WTC11 (cell line): ENCODE results near the gene ELOA2. TPM values are rescaled to one million over a fixed set of nuclear protein-coding genes. Genes with fewer than 3 reads are reported as not detected.
A peak's percentile ranks its signal among the peaks of the same experiment; 100 is the strongest.

Experiments used
- ATAC-seq: fragments of 200-7000 bp; cut with Tn5 transposase; 2 replicates; pipeline ENCODE4 v1.10.0; 2021; ENCODE audit warnings: mild to moderate bottlenecking, moderate library complexity
- CTCF ChIA-PET: fragments of 300-600 bp; sonication (Branson Sonifier 250); formaldehyde crosslinking; loops from one replicate; lab custom pipeline; 2021; ENCODE audit warnings: antibody characterized with exemption; lab: Charles Lee
- POLR2A ChIA-PET: fragments of 350-600 bp; sonication (Branson Sonifier 250); formaldehyde crosslinking; loops from one replicate; lab custom pipeline; 2021; ENCODE audit warnings: antibody characterized with exemption; lab: Charles Lee
- DNase-seq: peaks from one replicate; pipeline ENCODE4 v3.0.0; 2021; ENCODE audit warnings: low spot score
- H3K27ac Mint-ChIP-seq: 2 replicates; pipeline ENCODE4 v1.8.0; 2021; ENCODE audit warnings: mixed read lengths
- H3K27me3 Mint-ChIP-seq: 2 replicates; pipeline ENCODE4 v1.8.0; 2021; ENCODE audit warnings: low read depth, mild to moderate bottlenecking, moderate library complexity, mixed read lengths
- H3K36me3 Mint-ChIP-seq: 2 replicates; pipeline ENCODE4 v1.8.0; 2021; ENCODE audit warnings: mixed read lengths
- H3K4me1 Mint-ChIP-seq: 2 replicates; pipeline ENCODE4 v1.8.0; 2022; ENCODE audit warnings: mixed read lengths
- H3K4me3 Mint-ChIP-seq: 2 replicates; pipeline ENCODE4 v1.8.0; 2021; ENCODE audit warnings: mild to moderate bottlenecking, moderate library complexity, mixed read lengths
- H3K9me3 Mint-ChIP-seq: 2 replicates; pipeline ENCODE4 v1.8.0; 2021; ENCODE audit warnings: mixed read lengths
- ATF1 ChIP-seq: sonication (generic); formaldehyde crosslinking; IDR thresholded peaks from 2 replicates; pipeline ENCODE4 v1.8.1; 2023; ENCODE audit warnings: mild to moderate bottlenecking, moderate library complexity, missing genetic modification reagents
- GRHL2 ChIP-seq: fragments of 250-450 bp; sonication (Bioruptor Pico); IDR thresholded peaks from 2 replicates; pipeline ENCODE4 v1.8.0; 2022; ENCODE audit warnings: mild to moderate bottlenecking, moderate library complexity; ENCODE audit not compliant: insufficient replicate concordance, severe bottlenecking
- MYBL2 ChIP-seq: sonication (generic); formaldehyde crosslinking; IDR thresholded peaks from 2 replicates; pipeline ENCODE4 v1.8.1; 2023; ENCODE audit warnings: mild to moderate bottlenecking, moderate library complexity, missing genetic modification reagents
- NR3C1 ChIP-seq: sonication (generic); formaldehyde crosslinking; conservative IDR thresholded peaks from 2 replicates; pipeline ENCODE4 v1.8.1; 2023; ENCODE audit warnings: low read depth, mild to moderate bottlenecking, missing genetic modification reagents
- SMAD4 ChIP-seq: sonication (generic); formaldehyde crosslinking; IDR thresholded peaks from 2 replicates; pipeline ENCODE4 v1.8.0; 2022; ENCODE audit warnings: mild to moderate bottlenecking, missing genetic modification reagents
- TCF7 ChIP-seq: sonication (generic); formaldehyde crosslinking; IDR thresholded peaks from 2 replicates; pipeline ENCODE4 v1.8.0; 2022; ENCODE audit warnings: mild to moderate bottlenecking, low read depth, missing genetic modification reagents, moderate library complexity
- TEAD1 ChIP-seq: sonication (generic); formaldehyde crosslinking; IDR thresholded peaks from 2 replicates; pipeline ENCODE4 v1.8.0; 2022; ENCODE audit warnings: mild to moderate bottlenecking, missing genetic modification reagents
- ZNF232 ChIP-seq: sonication (generic); formaldehyde crosslinking; IDR thresholded peaks from 2 replicates; pipeline ENCODE4 v1.8.0; 2022; ENCODE audit warnings: mild to moderate bottlenecking, missing genetic modification reagents
- ZNF671 ChIP-seq: fragments of 250-450 bp; sonication (Bioruptor Pico); IDR thresholded peaks from 2 replicates; pipeline ENCODE4 v1.8.0; 2021; ENCODE audit warnings: mild to moderate bottlenecking
- total RNA-seq: library from RNA; stranded (reverse); gene quantifications from 3 replicates; pipeline ENCODE4 v1.2.3, GENCODE V29; 2021
- TF ChIP-seq, protein P1 (sequence below): fragments of 250-450 bp; sonication (Bioruptor Pico); IDR thresholded peaks from 2 replicates; pipeline ENCODE4 v2.1.2; 2022; ENCODE audit warnings: mild to moderate bottlenecking, moderate library complexity
- TF ChIP-seq, protein P2 (sequence below): sonication (generic); formaldehyde crosslinking; IDR thresholded peaks from 2 replicates; pipeline ENCODE4 v1.8.1; 2022; ENCODE audit warnings: low read depth, mild to moderate bottlenecking, moderate library complexity, missing genetic modification reagents, borderline replicate concordance
- TF ChIP-seq, protein P3 (sequence below): sonication (generic); formaldehyde crosslinking; IDR thresholded peaks from 2 replicates; pipeline ENCODE4 v1.8.0; 2023; ENCODE audit warnings: missing genetic modification reagents, mild to moderate bottlenecking, borderline replicate concordance
- TF ChIP-seq, protein P4 (sequence below): sonication (generic); formaldehyde crosslinking; IDR thresholded peaks from 2 replicates; pipeline ENCODE4 v1.8.1; 2022; ENCODE audit warnings: mild to moderate bottlenecking, missing genetic modification reagents, moderate library complexity, borderline replicate concordance
- TF ChIP-seq, protein P5 (sequence below): fragments of 200-600 bp; IDR thresholded peaks from 2 replicates; pipeline ENCODE4 v1.8.0; 2022; ENCODE audit warnings: antibody characterized with exemption
- TF ChIP-seq, protein P6 (sequence below): sonication (generic); formaldehyde crosslinking; conservative IDR thresholded peaks from 2 replicates; pipeline ENCODE4 v1.8.1; 2022; ENCODE audit warnings: mild to moderate bottlenecking, missing genetic modification reagents

The ELOA2 gene
- total RNA-seq, 1 experiment from 2014 or later: not detected

DNA sequence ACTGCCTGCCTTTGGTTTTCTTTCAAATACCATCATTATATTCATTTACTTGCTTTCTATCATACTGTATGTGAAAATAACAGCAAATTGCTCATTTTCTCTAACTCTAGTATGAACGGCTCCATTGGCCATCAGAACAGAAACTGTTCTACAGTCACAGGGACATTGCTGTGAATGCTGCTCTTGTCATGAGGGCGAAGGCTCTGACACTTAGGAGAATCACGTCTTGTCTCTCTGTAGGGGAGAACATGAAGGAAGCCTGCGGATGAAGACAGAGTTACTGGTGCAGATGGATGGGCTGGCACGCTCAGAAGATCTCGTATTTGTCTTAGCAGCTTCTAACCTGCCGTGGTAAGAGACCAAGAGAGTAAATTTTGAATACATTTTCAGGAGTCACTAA is 41.7 kb upstream of the ELOA2 start:
- TF ChIP-seq, protein P1, sequence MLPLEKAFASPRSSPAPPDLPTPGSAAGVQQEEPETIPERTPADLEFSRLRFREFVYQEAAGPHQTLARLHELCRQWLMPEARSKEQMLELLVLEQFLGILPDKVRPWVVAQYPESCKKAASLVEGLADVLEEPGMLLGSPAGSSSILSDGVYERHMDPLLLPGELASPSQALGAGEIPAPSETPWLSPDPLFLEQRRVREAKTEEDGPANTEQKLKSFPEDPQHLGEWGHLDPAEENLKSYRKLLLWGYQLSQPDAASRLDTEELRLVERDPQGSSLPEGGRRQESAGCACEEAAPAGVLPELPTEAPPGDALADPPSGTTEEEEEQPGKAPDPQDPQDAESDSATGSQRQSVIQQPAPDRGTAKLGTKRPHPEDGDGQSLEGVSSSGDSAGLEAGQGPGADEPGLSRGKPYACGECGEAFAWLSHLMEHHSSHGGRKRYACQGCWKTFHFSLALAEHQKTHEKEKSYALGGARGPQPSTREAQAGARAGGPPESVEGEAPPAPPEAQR (CRISPR knock-in tag): no peak
- no peak for TF ChIP-seq ZNF232 (CRISPR knock-in tag)
- TF ChIP-seq, protein P2, sequence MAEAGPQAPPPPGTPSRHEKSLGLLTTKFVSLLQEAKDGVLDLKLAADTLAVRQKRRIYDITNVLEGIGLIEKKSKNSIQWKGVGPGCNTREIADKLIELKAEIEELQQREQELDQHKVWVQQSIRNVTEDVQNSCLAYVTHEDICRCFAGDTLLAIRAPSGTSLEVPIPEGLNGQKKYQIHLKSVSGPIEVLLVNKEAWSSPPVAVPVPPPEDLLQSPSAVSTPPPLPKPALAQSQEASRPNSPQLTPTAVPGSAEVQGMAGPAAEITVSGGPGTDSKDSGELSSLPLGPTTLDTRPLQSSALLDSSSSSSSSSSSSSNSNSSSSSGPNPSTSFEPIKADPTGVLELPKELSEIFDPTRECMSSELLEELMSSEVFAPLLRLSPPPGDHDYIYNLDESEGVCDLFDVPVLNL: no peak
- no peak for TF ChIP-seq SMAD4
- no peak for TF ChIP-seq TEAD1 (CRISPR knock-in tag)
- TF ChIP-seq MYBL2 (CRISPR knock-in tag): no peak
- TF ChIP-seq ZNF671 (CRISPR knock-in tag): no peak
- TF ChIP-seq, protein P3, sequence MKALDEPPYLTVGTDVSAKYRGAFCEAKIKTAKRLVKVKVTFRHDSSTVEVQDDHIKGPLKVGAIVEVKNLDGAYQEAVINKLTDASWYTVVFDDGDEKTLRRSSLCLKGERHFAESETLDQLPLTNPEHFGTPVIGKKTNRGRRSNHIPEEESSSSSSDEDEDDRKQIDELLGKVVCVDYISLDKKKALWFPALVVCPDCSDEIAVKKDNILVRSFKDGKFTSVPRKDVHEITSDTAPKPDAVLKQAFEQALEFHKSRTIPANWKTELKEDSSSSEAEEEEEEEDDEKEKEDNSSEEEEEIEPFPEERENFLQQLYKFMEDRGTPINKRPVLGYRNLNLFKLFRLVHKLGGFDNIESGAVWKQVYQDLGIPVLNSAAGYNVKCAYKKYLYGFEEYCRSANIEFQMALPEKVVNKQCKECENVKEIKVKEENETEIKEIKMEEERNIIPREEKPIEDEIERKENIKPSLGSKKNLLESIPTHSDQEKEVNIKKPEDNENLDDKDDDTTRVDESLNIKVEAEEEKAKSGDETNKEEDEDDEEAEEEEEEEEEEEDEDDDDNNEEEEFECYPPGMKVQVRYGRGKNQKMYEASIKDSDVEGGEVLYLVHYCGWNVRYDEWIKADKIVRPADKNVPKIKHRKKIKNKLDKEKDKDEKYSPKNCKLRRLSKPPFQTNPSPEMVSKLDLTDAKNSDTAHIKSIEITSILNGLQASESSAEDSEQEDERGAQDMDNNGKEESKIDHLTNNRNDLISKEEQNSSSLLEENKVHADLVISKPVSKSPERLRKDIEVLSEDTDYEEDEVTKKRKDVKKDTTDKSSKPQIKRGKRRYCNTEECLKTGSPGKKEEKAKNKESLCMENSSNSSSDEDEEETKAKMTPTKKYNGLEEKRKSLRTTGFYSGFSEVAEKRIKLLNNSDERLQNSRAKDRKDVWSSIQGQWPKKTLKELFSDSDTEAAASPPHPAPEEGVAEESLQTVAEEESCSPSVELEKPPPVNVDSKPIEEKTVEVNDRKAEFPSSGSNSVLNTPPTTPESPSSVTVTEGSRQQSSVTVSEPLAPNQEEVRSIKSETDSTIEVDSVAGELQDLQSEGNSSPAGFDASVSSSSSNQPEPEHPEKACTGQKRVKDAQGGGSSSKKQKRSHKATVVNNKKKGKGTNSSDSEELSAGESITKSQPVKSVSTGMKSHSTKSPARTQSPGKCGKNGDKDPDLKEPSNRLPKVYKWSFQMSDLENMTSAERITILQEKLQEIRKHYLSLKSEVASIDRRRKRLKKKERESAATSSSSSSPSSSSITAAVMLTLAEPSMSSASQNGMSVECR: no peak
- no peak for TF ChIP-seq ATF1
- TF ChIP-seq NR3C1 (CRISPR knock-in tag): no peak
- TF ChIP-seq, protein P4, sequence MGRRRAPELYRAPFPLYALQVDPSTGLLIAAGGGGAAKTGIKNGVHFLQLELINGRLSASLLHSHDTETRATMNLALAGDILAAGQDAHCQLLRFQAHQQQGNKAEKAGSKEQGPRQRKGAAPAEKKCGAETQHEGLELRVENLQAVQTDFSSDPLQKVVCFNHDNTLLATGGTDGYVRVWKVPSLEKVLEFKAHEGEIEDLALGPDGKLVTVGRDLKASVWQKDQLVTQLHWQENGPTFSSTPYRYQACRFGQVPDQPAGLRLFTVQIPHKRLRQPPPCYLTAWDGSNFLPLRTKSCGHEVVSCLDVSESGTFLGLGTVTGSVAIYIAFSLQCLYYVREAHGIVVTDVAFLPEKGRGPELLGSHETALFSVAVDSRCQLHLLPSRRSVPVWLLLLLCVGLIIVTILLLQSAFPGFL: no peak
- TF ChIP-seq, protein P5, sequence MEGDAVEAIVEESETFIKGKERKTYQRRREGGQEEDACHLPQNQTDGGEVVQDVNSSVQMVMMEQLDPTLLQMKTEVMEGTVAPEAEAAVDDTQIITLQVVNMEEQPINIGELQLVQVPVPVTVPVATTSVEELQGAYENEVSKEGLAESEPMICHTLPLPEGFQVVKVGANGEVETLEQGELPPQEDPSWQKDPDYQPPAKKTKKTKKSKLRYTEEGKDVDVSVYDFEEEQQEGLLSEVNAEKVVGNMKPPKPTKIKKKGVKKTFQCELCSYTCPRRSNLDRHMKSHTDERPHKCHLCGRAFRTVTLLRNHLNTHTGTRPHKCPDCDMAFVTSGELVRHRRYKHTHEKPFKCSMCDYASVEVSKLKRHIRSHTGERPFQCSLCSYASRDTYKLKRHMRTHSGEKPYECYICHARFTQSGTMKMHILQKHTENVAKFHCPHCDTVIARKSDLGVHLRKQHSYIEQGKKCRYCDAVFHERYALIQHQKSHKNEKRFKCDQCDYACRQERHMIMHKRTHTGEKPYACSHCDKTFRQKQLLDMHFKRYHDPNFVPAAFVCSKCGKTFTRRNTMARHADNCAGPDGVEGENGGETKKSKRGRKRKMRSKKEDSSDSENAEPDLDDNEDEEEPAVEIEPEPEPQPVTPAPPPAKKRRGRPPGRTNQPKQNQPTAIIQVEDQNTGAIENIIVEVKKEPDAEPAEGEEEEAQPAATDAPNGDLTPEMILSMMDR: no peak
- TF ChIP-seq, protein P6, sequence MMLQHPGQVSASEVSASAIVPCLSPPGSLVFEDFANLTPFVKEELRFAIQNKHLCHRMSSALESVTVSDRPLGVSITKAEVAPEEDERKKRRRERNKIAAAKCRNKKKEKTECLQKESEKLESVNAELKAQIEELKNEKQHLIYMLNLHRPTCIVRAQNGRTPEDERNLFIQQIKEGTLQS (CRISPR knock-in tag): no peak
- no peak for TF ChIP-seq GRHL2 (CRISPR knock-in tag)
- TF ChIP-seq TCF7 (CRISPR knock-in tag): no peak
- TF ChIP-seq, all 79 proteins: peak for 0
- H3K27ac Mint-ChIP-seq: 0 out of 2 replicates have a peak overlapping the region, but pooled peaks have one; percentile 3
- CTCF ChIA-PET: interaction anchor here (1.2 kb wide), 1 partner anchor 27 kb away, joined by 3 read pairs; no protein-coding TSS in a partner anchor
- H3K4me1 Mint-ChIP-seq: peaks cover 10% of the 10 kb centered on the region
- no peaks in the 10 kb centered on the region for H3K9me3 Mint-ChIP-seq
- DNase-seq (no peak), ATAC-seq (no peak)
- no peaks in the 10 kb centered on the region for H3K27me3 Mint-ChIP-seq
- no peaks in the 10 kb centered on the region for H3K36me3 Mint-ChIP-seq
- POLR2A ChIA-PET: no interaction called here
- no peak overlapping the region for H3K4me3 Mint-ChIP-seq
